ENCODE results near the gene MRPS9. TPM values are rescaled to one million over a fixed set of nuclear protein-coding genes. Genes with fewer than 3 reads are reported as not detected.

The MRPS9 gene
- total RNA-seq, 4 donors from 2014 or later: 12.3 to 24.4 (median 20.6) TPM

DNA sequence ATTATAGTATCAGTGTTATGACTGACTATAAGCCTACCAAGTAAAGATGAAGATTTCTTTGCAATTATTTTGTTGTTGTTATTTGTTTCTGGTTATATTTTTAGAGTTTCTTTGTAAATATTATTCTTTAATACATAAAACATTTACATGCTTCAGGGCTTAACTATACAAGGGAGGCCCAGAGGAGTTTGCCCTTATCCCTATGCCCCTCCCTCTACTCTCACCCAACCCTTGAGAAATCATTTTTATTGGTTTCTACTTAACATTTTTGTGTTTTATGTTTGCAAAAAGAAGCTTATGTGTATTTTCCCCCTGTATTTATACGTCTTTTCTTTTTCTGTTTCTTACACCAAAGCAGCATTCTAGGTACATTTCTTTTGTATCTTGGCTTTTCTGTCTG lies 30.5 kb downstream of the MRPS9 start:
- TF ChIP-seq, protein P1, sequence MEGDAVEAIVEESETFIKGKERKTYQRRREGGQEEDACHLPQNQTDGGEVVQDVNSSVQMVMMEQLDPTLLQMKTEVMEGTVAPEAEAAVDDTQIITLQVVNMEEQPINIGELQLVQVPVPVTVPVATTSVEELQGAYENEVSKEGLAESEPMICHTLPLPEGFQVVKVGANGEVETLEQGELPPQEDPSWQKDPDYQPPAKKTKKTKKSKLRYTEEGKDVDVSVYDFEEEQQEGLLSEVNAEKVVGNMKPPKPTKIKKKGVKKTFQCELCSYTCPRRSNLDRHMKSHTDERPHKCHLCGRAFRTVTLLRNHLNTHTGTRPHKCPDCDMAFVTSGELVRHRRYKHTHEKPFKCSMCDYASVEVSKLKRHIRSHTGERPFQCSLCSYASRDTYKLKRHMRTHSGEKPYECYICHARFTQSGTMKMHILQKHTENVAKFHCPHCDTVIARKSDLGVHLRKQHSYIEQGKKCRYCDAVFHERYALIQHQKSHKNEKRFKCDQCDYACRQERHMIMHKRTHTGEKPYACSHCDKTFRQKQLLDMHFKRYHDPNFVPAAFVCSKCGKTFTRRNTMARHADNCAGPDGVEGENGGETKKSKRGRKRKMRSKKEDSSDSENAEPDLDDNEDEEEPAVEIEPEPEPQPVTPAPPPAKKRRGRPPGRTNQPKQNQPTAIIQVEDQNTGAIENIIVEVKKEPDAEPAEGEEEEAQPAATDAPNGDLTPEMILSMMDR (IDR thresholded peaks at IDR 0.05): no peak
- no peak for TF ChIP-seq POLR2A (IDR thresholded peaks at IDR 0.05)
- no peak overlapping the region for H3K4me3 ChIP-seq
- no peaks in the 10 kb centered on the region for H3K9me3 ChIP-seq
- no peaks in the 10 kb centered on the region for H3K4me1 ChIP-seq
- no peak for DNase-seq
- intact Hi-C loops (cut with DNase I; ENCODE audit: low total_unique reads): no loop called here
- H3K27me3 ChIP-seq: no peaks in the 10 kb centered on the region
- no peak overlapping the region for H3K27ac ChIP-seq
- no peaks in the 10 kb centered on the region for H3K36me3 ChIP-seq

- Histone ChIP-seq H3K27me3 (no peaks in the 10 kb centered on the region), H3K4me3 (no peak overlapping the region), H3K27ac (no peak overlapping the region), H3K36me3 (no peaks in the 10 kb centered on the region), H3K4me1 (no peaks in the 10 kb centered on the region), H3K9me3 (no peaks in the 10 kb centered on the region)
- no peak for DNase-seq
- TF ChIP-seq POLR2A (IDR thresholded peaks at IDR 0.05): no peak
- TF ChIP-seq, protein P1 (IDR thresholded peaks at IDR 0.05): no peak
- intact Hi-C loops (cut with DNase I; ENCODE audit: low total_unique reads): no loop called here
These were observed 31.0 kb downstream of the MRPS9 start for GRCh38 chr2:105068875-105069274.

DNA sequence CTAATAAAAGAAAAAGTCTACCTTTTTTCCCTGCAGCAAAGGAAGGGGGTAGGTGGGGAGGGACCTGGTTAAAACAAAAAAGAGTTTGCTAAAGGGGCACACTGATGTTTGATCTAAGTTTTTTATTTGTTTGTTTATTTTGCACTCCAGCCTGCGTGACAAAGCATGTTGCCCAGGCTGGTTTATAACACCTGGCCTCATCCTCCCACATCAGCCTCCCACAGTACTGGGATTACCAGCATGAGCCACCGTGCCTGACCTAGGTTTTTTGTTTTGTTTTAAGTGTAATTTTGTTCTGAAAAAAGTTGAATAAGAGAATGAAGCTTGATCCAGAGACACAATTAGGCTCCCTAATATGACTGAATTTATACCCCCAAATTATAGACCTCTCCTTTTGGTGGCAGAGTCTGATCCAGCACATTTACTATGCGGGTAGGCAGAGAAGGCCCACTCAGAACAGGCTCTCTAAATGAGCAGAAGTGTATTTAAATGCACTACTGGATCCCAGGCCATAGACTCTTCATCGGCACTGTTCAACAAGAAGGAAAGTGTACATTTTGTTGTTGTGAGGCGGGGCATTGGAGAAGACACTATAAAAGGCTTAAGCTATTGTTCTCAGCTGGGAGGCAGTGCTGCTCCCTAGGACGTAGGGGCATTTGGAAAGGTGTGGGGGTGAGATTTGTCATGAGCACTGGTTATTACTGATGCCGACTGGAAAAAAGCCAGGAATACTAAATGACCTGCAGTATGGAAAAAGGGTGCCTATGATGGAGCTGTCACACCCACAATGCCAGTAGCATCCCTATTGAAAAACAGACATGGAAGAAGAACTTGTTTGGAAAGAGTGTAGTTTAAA lies 32.4 kb downstream of the MRPS9 start:
- intact Hi-C loops (cut with DNase I; ENCODE audit: low total_unique reads): no loop called here
- no peaks in the 10 kb centered on the region for H3K4me1 ChIP-seq
- DNase-seq: no peak

DNA sequence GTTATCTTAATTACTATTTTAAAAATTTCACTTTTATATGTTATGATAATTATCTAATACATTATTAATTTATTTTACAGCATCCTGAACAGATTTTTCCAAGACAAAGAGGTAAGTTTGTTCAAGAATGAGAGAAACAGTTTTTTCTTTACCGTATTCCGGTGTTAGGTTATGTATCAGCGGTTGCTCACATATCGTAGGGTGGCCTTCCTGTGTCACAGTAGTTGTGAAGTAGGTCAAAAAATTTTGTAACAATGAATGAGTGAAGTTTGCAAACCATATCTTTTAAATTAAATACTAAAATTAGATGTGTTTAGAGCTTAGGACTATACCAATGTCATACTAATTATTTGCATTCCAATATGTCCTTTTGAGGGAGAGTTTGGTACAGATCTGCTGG lies 33.5 kb downstream of the MRPS9 start:
- intact Hi-C loops (cut with DNase I; ENCODE audit: low total_unique reads): no loop called here
- H3K9me3 ChIP-seq: no peaks in the 10 kb centered on the region
- no peak for DNase-seq

More for the DNA sequence above, 32.4 kb downstream of the MRPS9 start:
- Histone ChIP-seq H3K4me3 (no peak overlapping the region), H3K9me3 (no peaks in the 10 kb centered on the region), H3K27ac (no peak overlapping the region), H3K27me3 (no peaks in the 10 kb centered on the region), H3K36me3 (no peaks in the 10 kb centered on the region)
- no peak for TF ChIP-seq POLR2A (IDR thresholded peaks at IDR 0.05)
- TF ChIP-seq, protein P1 (IDR thresholded peaks at IDR 0.05): no peak

DNA sequence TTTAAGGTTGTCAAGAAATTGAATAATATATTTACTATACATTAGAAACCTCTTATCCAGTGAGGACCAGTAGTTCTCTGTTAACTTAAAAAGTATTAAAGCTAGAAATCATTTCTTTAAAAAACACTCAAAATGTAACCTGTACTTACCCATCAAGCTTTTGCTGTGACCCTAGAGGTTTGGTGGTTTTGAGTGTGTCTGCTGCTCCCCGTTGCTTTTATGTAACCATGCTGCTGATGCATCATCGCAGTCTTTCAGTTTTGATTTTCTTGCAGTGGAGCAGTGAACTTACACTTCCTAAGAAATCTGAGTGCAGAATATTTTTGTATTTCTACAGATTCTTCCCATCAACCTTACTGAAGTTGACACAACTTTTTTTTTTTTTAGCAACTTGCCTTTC lies 34.2 kb downstream of the MRPS9 start:
- Histone ChIP-seq H3K4me3 (no peak overlapping the region), H3K36me3 (no peaks in the 10 kb centered on the region), H3K9me3 (no peaks in the 10 kb centered on the region), H3K4me1 (no peaks in the 10 kb centered on the region), H3K27me3 (no peaks in the 10 kb centered on the region), H3K27ac (no peak overlapping the region)
- intact Hi-C loops (cut with DNase I; ENCODE audit: low total_unique reads): no loop called here
- TF ChIP-seq POLR2A (IDR thresholded peaks at IDR 0.05): no peak
- TF ChIP-seq, protein P1 (IDR thresholded peaks at IDR 0.05): no peak
- DNase-seq: no peak

More for the DNA sequence above, 33.5 kb downstream of the MRPS9 start:
- Histone ChIP-seq H3K4me3 (no peak overlapping the region), H3K4me1 (no peaks in the 10 kb centered on the region), H3K36me3 (no peaks in the 10 kb centered on the region), H3K27ac (no peak overlapping the region), H3K27me3 (no peaks in the 10 kb centered on the region)
- no peak for TF ChIP-seq POLR2A (IDR thresholded peaks at IDR 0.05)
- TF ChIP-seq, protein P1 (IDR thresholded peaks at IDR 0.05): no peak
